ENCODE results near the gene TOR1AIP1. TPM values are rescaled to one million over a fixed set of nuclear protein-coding genes. Genes with fewer than 3 reads are reported as not detected.

Gene TOR1AIP1
- polyA plus RNA-seq, 2 of the 4 experiments (the other 2 are of a cell fraction), result 31.3 to 38.4 TPM

DNA sequence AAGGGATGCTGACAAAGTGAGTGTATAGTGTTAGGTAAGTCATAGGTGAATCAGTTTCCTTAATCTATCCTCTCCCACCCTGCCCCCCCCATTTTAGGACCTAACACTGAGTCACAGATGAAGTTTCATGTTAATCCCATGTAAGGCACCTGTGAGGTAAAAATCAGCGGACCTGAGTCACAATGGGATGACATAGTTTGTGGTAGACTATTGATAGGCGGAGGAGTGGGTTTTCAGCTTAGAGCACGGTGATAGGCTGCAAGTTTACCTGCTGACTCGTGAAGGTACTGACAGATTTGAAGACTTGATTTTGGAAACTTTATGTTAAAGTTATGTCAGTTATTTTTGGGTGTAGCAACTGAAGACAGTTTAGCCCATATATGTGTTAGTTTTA lies 1.7 kb downstream of the TOR1AIP1 start:
- no peak for DNase-seq (ENCODE audit: low read depth in 1 of 2, low spot score in 1 of 2)
- POLR2A ChIA-PET, result interaction anchor here (2.1 to 2.8 kb wide), 2 partner anchors 70 to 271 kb away, joined by 12 to 28 read pairs; partner anchors contain the start of genes CEP350 and QSOX1
- FAIRE-seq, result no peak

DNA sequence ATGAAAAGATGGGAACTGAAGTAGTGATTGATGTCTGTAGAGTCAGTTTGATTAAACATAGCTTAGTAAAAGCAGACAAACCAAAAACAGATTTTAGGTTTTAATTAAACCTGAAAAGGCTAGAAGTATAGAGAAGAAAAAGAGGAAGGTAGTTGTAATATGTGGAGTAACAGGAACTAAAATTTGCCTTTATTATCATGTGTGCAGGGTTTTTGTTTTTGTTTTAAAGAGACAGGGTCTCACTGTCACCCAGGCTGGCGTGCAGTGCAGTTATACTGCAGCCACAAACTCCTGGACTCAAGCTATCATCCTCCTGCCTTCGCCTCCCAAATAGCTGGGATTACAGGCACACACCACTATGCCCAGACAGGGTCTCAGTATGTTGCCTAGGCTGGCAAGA lies 6.0 kb downstream of the TOR1AIP1 start:
- 83% methylated on average over 2 of the region's 2 CpGs for WGBS (ENCODE audit: missing lambda C conversion rate)
- H3K4me3 ChIP-seq, result no peak overlapping the region
- no peak overlapping the region for H3K4me2 ChIP-seq
- no peak for FAIRE-seq
- no peaks in the 10 kb centered on the region for H3K9me3 ChIP-seq
- no peak for ATAC-seq
- ChIA-PET POLR2A (no interaction called here), CTCF (interaction anchor here (0.9 kb wide), 2 partner anchors 18 to 20 kb away, joined by 3 read pairs; no protein-coding TSS in a partner anchor)
- no peak for DNase-seq (ENCODE audit: low read depth in 1 of 2, low spot score in 1 of 2)
- no peak overlapping the region for H3K27ac ChIP-seq
- TF ChIP-seq, protein P1, sequence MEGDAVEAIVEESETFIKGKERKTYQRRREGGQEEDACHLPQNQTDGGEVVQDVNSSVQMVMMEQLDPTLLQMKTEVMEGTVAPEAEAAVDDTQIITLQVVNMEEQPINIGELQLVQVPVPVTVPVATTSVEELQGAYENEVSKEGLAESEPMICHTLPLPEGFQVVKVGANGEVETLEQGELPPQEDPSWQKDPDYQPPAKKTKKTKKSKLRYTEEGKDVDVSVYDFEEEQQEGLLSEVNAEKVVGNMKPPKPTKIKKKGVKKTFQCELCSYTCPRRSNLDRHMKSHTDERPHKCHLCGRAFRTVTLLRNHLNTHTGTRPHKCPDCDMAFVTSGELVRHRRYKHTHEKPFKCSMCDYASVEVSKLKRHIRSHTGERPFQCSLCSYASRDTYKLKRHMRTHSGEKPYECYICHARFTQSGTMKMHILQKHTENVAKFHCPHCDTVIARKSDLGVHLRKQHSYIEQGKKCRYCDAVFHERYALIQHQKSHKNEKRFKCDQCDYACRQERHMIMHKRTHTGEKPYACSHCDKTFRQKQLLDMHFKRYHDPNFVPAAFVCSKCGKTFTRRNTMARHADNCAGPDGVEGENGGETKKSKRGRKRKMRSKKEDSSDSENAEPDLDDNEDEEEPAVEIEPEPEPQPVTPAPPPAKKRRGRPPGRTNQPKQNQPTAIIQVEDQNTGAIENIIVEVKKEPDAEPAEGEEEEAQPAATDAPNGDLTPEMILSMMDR (IDR thresholded peaks at IDR 0.05), result no peak
- TF ChIP-seq, protein P2, sequence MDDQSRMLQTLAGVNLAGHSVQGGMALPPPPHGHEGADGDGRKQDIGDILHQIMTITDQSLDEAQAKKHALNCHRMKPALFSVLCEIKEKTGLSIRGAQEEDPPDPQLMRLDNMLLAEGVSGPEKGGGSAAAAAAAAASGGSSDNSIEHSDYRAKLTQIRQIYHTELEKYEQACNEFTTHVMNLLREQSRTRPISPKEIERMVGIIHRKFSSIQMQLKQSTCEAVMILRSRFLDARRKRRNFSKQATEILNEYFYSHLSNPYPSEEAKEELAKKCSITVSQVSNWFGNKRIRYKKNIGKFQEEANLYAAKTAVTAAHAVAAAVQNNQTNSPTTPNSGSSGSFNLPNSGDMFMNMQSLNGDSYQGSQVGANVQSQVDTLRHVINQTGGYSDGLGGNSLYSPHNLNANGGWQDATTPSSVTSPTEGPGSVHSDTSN (IDR thresholded peaks at IDR 0.05), result no peak
- TF ChIP-seq, protein P3, sequence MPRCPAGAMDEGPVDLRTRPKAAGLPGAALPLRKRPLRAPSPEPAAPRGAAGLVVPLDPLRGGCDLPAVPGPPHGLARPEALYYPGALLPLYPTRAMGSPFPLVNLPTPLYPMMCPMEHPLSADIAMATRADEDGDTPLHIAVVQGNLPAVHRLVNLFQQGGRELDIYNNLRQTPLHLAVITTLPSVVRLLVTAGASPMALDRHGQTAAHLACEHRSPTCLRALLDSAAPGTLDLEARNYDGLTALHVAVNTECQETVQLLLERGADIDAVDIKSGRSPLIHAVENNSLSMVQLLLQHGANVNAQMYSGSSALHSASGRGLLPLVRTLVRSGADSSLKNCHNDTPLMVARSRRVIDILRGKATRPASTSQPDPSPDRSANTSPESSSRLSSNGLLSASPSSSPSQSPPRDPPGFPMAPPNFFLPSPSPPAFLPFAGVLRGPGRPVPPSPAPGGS (IDR thresholded peaks at IDR 0.05), result no peak
- TF ChIP-seq FOSB (CRISPR knock-in tag; IDR thresholded peaks at IDR 0.05), result no peak
- TF ChIP-seq KDM1A (IDR thresholded peaks at IDR 0.05; ENCODE audit: low read depth), result no peak
- no peak for TF ChIP-seq TP53 (CRISPR knock-in tag; IDR thresholded peaks at IDR 0.05)
- TF ChIP-seq CEBPB (IDR thresholded peaks at IDR 0.05), result no peak
- TF ChIP-seq HDAC2 (IDR thresholded peaks at IDR 0.05), result no peak
- no peak for TF ChIP-seq GATA3 (IDR thresholded peaks at IDR 0.05; ENCODE audit: borderline replicate concordance)
- no peak for TF ChIP-seq FOSL2 (IDR thresholded peaks at IDR 0.05)
- TF ChIP-seq FOSL2 (CRISPR knock-in tag; IDR thresholded peaks at IDR 0.05), result no peak
- H3K4me1 ChIP-seq, result peaks cover 11% of the 10 kb centered on the region

More for the DNA sequence above, 1.7 kb downstream of the TOR1AIP1 start:
- CTCF ChIA-PET, result interaction anchor here (0.9 to 1.6 kb wide), 2 partner anchors 71 to 295 kb away, joined by 3 to 6 read pairs; partner anchors contain the start of gene CEP350
- peaks cover 22% of the 10 kb centered on the region for H3K4me1 ChIP-seq
- no peak for TF ChIP-seq ZNF302 (CRISPR knock-in tag; IDR thresholded peaks at IDR 0.05)
- TF ChIP-seq, protein P4, sequence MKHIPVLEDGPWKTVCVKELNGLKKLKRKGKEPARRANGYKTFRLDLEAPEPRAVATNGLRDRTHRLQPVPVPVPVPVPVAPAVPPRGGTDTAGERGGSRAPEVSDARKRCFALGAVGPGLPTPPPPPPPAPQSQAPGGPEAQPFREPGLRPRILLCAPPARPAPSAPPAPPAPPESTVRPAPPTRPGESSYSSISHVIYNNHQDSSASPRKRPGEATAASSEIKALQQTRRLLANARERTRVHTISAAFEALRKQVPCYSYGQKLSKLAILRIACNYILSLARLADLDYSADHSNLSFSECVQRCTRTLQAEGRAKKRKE (CRISPR knock-in tag; IDR thresholded peaks at IDR 0.05; ENCODE audit: low read depth), result no peak
- no peak for TF ChIP-seq KDM5A (IDR thresholded peaks at IDR 0.05)
- TF ChIP-seq, protein P5, sequence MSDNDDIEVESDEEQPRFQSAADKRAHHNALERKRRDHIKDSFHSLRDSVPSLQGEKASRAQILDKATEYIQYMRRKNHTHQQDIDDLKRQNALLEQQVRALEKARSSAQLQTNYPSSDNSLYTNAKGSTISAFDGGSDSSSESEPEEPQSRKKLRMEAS (IDR thresholded peaks at IDR 0.05), result no peak
- TF ChIP-seq HOXB13 (CRISPR knock-in tag; IDR thresholded peaks at IDR 0.05; ENCODE audit: low read depth), result no peak
- no peak for TF ChIP-seq HOXB5 (CRISPR knock-in tag; IDR thresholded peaks at IDR 0.05)
- TF ChIP-seq EHMT2 (IDR thresholded peaks at IDR 0.05; ENCODE audit: low read depth), result no peak
- TF ChIP-seq, protein P6, sequence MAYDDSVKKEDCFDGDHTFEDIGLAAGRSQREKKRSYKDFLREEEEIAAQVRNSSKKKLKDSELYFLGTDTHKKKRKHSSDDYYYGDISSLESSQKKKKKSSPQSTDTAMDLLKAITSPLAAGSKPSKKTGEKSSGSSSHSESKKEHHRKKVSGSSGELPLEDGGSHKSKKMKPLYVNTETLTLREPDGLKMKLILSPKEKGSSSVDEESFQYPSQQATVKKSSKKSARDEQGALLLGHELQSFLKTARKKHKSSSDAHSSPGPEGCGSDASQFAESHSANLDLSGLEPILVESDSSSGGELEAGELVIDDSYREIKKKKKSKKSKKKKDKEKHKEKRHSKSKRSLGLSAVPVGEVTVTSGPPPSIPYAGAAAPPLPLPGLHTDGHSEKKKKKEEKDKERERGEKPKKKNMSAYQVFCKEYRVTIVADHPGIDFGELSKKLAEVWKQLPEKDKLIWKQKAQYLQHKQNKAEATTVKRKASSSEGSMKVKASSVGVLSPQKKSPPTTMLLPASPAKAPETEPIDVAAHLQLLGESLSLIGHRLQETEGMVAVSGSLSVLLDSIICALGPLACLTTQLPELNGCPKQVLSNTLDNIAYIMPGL (CRISPR knock-in tag; IDR thresholded peaks at IDR 0.05; ENCODE audit: borderline replicate concordance), result no peak
- TF ChIP-seq, protein P7, sequence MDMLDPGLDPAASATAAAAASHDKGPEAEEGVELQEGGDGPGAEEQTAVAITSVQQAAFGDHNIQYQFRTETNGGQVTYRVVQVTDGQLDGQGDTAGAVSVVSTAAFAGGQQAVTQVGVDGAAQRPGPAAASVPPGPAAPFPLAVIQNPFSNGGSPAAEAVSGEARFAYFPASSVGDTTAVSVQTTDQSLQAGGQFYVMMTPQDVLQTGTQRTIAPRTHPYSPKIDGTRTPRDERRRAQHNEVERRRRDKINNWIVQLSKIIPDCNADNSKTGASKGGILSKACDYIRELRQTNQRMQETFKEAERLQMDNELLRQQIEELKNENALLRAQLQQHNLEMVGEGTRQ (IDR thresholded peaks at IDR 0.05), result no peak
- TF ChIP-seq CHD2 (IDR thresholded peaks at IDR 0.05; ENCODE audit: low read length, partially characterized antibody), result no peak
- TF ChIP-seq CEBPB (IDR thresholded peaks at IDR 0.05), result no peak
- TF ChIP-seq MAFK (IDR thresholded peaks at IDR 0.05; ENCODE audit: partially characterized antibody), result no peak
- no peak for TF ChIP-seq FOSB (CRISPR knock-in tag; IDR thresholded peaks at IDR 0.05)
- TF ChIP-seq HDAC2 (IDR thresholded peaks at IDR 0.05), result no peak
- no peak for TF ChIP-seq EP300 (IDR thresholded peaks at IDR 0.05)
- TF ChIP-seq POLR2A (IDR thresholded peaks at IDR 0.05; ENCODE audit: low read length), result no peak
- peak overlapping the region; percentile 63 for H3K4me3 ChIP-seq
- 51% methylated on average over 4 of the region's 4 CpGs for WGBS (ENCODE audit: missing lambda C conversion rate)
- H3K9me3 ChIP-seq, result no peaks in the 10 kb centered on the region
- peak overlapping the region; percentile 98; a peak in 5 of 6 replicates for H3K27ac ChIP-seq
- ATAC-seq, result no peak
- H3K4me2 ChIP-seq, result peak overlapping the region; percentile 92
